SKM-1 treated with dmso at 0.1 percent for 144 hours (cell line): Measurements from ENCODE around the gene ACER1.

Experiments
- DNase-seq: peaks from one replicate; lab custom pipeline; 2025; ENCODE audit not compliant: unreplicated experiment; lab: John Stamatoyannopoulos, UW

The ACER1 gene

GRCh38 chr19:6269101-6269886 lies 64.1 kb downstream of the ACER1 start:
- no peak for DNase-seq

GRCh38 chr19:6268382-6268771 lies 65.0 kb downstream of the ACER1 start:
- DNase-seq = no peak

- DNase-seq = no peak
Measured at GRCh38 chr19:6267552-6268381, 65.6 kb downstream of the ACER1 start.

GRCh38 chr19:6264803-6265202 lies 68.6 kb downstream of the ACER1 start:
- DNase-seq = no peak

- DNase-seq = no peak
Measured at GRCh38 chr19:6263735-6264444, 69.5 kb downstream of the ACER1 start.

- no peak for DNase-seq
Measured at GRCh38 chr19:6263306-6263705, 70.1 kb downstream of the ACER1 start.

GRCh38 chr19:6262519-6262918 lies 70.9 kb downstream of the ACER1 start:
- no peak for DNase-seq

GRCh38 chr19:6261883-6262282 lies 71.5 kb downstream of the ACER1 start:
- no peak for DNase-seq

- no peak for DNase-seq
Measured at GRCh38 chr19:6260912-6261650, 72.3 kb downstream of the ACER1 start.

GRCh38 chr19:6260376-6260775 lies 73.0 kb downstream of the ACER1 start:
- no peak for DNase-seq

GRCh38 chr19:6259312-6259861 lies 74.0 kb downstream of the ACER1 start:
- no peak for DNase-seq

GRCh38 chr19:6258812-6259311 lies 74.5 kb downstream of the ACER1 start:
- no peak for DNase-seq
